LNCAP (cell line): ENCODE results near the gene IQSEC3.

Experiments
- TF ChIP-seq, protein P1 (sequence below): fragments of 450-650 bp; IDR thresholded peaks from 2 replicates; pipeline ENCODE4 v1.5.1; 2017; ENCODE audit warnings: mild to moderate bottlenecking

IQSEC3 gene

DNA sequence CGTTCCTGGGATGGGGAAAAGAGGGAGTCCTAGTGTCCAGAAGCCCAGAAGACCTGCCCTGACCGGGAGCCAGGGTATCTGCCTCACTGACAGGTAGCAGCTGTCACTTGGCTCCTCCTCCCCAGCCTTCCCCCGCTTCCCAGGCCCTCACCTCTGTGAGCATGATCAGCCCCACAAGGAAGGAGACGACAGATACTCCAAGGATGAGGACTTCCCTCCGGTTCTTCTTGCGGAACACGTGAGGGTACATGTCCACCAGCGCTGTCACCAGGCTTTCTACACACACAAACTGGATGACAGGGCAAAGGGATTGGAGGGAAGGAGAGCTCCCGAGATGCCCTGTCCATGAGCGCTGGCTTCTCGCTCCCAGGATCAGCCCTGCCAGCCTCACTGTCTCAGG is 157.3 kb downstream of the IQSEC3 start:
- TF ChIP-seq, protein P1, sequence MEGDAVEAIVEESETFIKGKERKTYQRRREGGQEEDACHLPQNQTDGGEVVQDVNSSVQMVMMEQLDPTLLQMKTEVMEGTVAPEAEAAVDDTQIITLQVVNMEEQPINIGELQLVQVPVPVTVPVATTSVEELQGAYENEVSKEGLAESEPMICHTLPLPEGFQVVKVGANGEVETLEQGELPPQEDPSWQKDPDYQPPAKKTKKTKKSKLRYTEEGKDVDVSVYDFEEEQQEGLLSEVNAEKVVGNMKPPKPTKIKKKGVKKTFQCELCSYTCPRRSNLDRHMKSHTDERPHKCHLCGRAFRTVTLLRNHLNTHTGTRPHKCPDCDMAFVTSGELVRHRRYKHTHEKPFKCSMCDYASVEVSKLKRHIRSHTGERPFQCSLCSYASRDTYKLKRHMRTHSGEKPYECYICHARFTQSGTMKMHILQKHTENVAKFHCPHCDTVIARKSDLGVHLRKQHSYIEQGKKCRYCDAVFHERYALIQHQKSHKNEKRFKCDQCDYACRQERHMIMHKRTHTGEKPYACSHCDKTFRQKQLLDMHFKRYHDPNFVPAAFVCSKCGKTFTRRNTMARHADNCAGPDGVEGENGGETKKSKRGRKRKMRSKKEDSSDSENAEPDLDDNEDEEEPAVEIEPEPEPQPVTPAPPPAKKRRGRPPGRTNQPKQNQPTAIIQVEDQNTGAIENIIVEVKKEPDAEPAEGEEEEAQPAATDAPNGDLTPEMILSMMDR, result no peak

DNA sequence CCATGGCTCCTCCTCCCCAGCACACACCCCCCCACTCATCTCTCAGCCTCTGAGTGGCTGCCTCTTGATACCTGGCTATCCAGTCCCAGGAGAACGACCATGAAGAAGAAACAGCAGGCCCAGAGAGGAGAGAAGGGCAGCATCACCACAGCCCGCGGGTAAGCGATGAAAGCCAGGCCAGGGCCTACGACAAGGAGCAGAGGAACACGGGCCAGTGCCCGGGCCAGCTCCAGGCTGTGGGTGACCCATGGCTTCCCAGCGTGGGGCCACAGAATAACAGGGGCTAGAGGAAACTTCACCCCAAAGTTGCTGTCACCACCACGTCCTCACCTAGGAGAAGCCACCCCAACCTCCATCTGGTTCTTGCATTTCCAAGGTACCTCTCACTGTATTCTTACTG is 157.8 kb downstream of the IQSEC3 start:
- TF ChIP-seq, protein P1, result no peak

DNA sequence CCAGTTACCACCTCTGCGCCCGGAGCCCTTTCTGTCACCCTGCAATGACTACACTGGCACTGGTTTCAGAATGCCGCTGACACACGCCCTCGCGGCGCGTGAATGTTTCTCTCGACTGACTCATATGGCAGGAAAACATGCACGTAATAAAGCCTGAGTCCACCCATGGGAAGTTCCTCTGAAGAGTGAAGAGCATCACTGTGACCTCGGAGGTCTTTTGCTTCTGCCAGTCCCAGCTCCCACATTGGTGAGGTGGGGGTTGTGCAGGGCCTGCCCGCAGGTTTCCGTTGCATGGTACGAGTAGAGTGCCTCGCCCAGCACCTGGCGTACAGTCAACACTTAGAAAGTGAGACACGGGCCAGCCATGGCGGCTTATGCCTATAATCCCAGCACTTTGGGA is 158.4 kb downstream of the IQSEC3 start:
- TF ChIP-seq, protein P1, result no peak

DNA sequence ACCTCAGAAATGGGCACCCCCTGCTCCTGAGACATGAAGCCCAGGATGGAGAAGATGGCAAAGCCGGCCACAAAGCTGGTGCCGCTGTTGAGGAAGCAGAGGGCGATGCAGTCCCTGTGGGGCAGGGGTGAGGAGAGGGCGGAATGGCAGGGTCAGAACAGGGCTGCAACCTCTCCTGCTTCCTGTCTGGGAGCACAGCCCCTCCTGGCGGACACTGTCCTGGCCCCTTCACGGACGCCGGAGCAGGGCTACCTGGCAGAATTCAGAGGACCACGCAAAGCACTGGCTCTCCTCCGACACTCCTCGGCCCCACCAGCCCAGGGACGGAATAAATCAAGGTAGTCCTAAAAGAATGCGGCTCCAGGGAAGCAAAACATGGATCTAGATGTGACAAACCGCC is 159.8 kb downstream of the IQSEC3 start:
- TF ChIP-seq, protein P1, result no peak

DNA sequence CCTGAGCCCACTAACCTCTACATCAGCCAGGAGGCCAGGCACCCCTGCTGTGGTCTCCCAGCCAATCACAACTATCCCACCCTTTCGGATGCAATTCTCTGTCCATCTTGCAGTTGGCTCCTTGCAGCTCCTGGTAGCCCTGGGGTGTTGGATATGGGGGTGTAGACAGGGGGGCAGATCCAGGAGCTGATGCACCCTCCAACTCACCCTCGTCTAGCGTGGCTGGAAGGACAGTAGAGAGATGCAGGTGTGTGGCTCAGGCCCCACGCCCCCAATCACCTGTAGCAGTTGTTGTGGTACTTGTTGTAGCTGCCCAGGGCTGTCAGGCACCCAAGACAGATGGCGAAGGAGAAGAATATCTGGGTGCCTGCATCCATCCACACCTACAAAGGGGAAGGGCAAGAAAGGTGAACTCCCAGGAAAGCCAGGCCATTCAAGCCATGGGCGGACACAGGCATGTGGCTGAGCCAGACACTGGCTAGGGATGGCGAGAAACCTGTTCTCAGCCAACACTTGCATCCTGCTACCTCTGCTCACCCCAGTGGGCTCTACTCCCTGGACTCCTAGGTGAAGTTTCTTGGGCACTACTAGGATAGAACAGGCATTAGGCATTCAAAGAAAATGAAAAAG is 160.8 kb downstream of the IQSEC3 start:
- TF ChIP-seq, protein P1, result no peak
